Measurements from ENCODE around the gene PAFAH1B1. TPM values are rescaled to one million over a fixed set of nuclear protein-coding genes. Genes with fewer than 3 reads are reported as not detected.

Gene PAFAH1B1
- total and polyA plus RNA-seq, 4 donors, result 14.0 to 44.1 (median 29.2) TPM

- TF ChIP-seq RXRA (IDR thresholded peaks at IDR 0.05) (no peak), JUND (IDR thresholded peaks at IDR 0.05) (no peak), MAX (IDR thresholded peaks at IDR 0.05) (no peak), ZBTB33 (IDR thresholded peaks at IDR 0.05) (no peak), ATF3 (IDR thresholded peaks at IDR 0.05) (no peak)
- Histone ChIP-seq H3K9ac (ENCODE audit: low read depth in 1 of 2, low read length in 2 of 2) (no peak overlapping the region), H3K9me3 (ENCODE audit: control insufficient read depth in 4 of 4, low read length in 3 of 4) (no peaks in the 10 kb centered on the region), H3K4me1 (ENCODE audit: control insufficient read depth in 4 of 4, insufficient read depth in 4 of 4, low read length in 3 of 4) (peaks cover 6 to 22% (median 19%) of the 10 kb centered on the region in 4 donors), H3K36me3 (ENCODE audit: control insufficient read depth in 4 of 4, insufficient read depth in 3 of 4, low read depth in 1 of 4, low read length in 3 of 4) (peaks cover 27 to 77% (median 49%) of the 10 kb centered on the region in 4 donors), H3K4me3 (ENCODE audit: low read depth in 1 of 3, low read length in 3 of 3) (no peak overlapping the region), H3K27me3 (ENCODE audit: control insufficient read depth in 4 of 4, insufficient read depth in 4 of 4, low read length in 3 of 4) (no peaks in the 10 kb centered on the region), H3K27ac (ENCODE audit: low read depth in 1 of 2, low read length in 2 of 2) (no peak overlapping the region)
- DNase-seq (ENCODE audit: low spot score), result no peak
- WGBS, result 92% methylated on average over 27 of the region's 27 CpGs
Measured at GRCh38 chr17:2700491-2701141, 107.2 kb downstream of the PAFAH1B1 start.

- TF ChIP-seq EGR1 (IDR thresholded peaks at IDR 0.05; ENCODE audit: low read depth in 2 of 2) (no peak), ATF3 (IDR thresholded peaks at IDR 0.05) (no peak), CTCF (IDR thresholded peaks at IDR 0.05; ENCODE audit: low read depth, low read length, missing input control) (no peak)
- WGBS, result 96% methylated on average over 41 of the region's 41 CpGs
- no peaks in the 10 kb centered on the region for H3K9me3 ChIP-seq (ENCODE audit: control insufficient read depth in 4 of 4, low read length in 3 of 4)
- DNase-seq (ENCODE audit: low spot score), result no peak
- no peak overlapping the region for H3K27ac ChIP-seq (ENCODE audit: low read depth in 1 of 2, low read length in 2 of 2)
- H3K9ac ChIP-seq (ENCODE audit: low read depth in 1 of 2, low read length in 2 of 2), result no peak overlapping the region
- H3K4me1 ChIP-seq (ENCODE audit: control insufficient read depth in 4 of 4, insufficient read depth in 4 of 4, low read length in 3 of 4), result peaks cover 12 to 30% (median 27%) of the 10 kb centered on the region in 4 donors
- no peak overlapping the region for H3K4me3 ChIP-seq (ENCODE audit: low read depth in 1 of 3, low read length in 3 of 3)
- H3K27me3 ChIP-seq (ENCODE audit: control insufficient read depth in 4 of 4, insufficient read depth in 4 of 4, low read length in 3 of 4), result no peaks in the 10 kb centered on the region
- peaks cover 25 to 70% (median 42%) of the 10 kb centered on the region in 4 donors for H3K36me3 ChIP-seq (ENCODE audit: control insufficient read depth in 4 of 4, insufficient read depth in 3 of 4, low read depth in 1 of 4, low read length in 3 of 4)
Measured at GRCh38 chr17:2701161-2701995, 107.9 kb downstream of the PAFAH1B1 start.

GRCh38 chr17:2701996-2702741 lies 108.7 kb downstream of the PAFAH1B1 start:
- Histone ChIP-seq H3K9me3 (ENCODE audit: control insufficient read depth in 4 of 4, low read length in 3 of 4) (no peaks in the 10 kb centered on the region), H3K36me3 (ENCODE audit: control insufficient read depth in 4 of 4, insufficient read depth in 3 of 4, low read depth in 1 of 4, low read length in 3 of 4) (peaks cover 25 to 64% (median 36%) of the 10 kb centered on the region in 4 donors), H3K27me3 (ENCODE audit: control insufficient read depth in 4 of 4, insufficient read depth in 4 of 4, low read length in 3 of 4) (no peaks in the 10 kb centered on the region), H3K27ac (ENCODE audit: low read depth in 1 of 2, low read length in 2 of 2) (no peak overlapping the region), H3K9ac (ENCODE audit: low read depth in 1 of 2, low read length in 2 of 2) (no peak overlapping the region), H3K4me1 (ENCODE audit: control insufficient read depth in 4 of 4, insufficient read depth in 4 of 4, low read length in 3 of 4) (peaks cover 14 to 38% (median 35%) of the 10 kb centered on the region in 4 donors), H3K4me3 (ENCODE audit: low read depth in 1 of 3, low read length in 3 of 3) (no peak overlapping the region)
- DNase-seq (ENCODE audit: low spot score), result no peak
- WGBS, result 92% methylated on average over 22 of the region's 22 CpGs
- TF ChIP-seq CTCF (IDR thresholded peaks at IDR 0.05; ENCODE audit: low read depth, low read length, missing input control) (no peak), REST (IDR thresholded peaks at IDR 0.05) (no peak), MAX (IDR thresholded peaks at IDR 0.05) (no peak), RXRA (IDR thresholded peaks at IDR 0.05) (no peak), GABPA (IDR thresholded peaks at IDR 0.05 in 1 of 2, conservative IDR thresholded peaks at IDR 0.05 in 1 of 2) (no peak), HNF4A (conservative IDR thresholded peaks at IDR 0.05) (no peak)
